HG02885 (cell line): Measurements from ENCODE around the gene RFX7.
"Not testable (repeated sequence)": the region's sequence is repeated elsewhere in the genome, so short reads cannot be mapped to it uniquely, and the experiment has no call there.

ENCODE experiments used
- ATAC-seq: cut with Tn5 transposase; IDR thresholded peaks from one replicate; pipeline ENCODE4 v1.9.1; 2021; ENCODE audit warnings: mild to moderate bottlenecking; ENCODE audit not compliant: unreplicated experiment, poor library complexity

RFX7 gene

GRCh38 chr15:56243163-56244037, at the start of gene RFX7:
TSS of gene RFX7 (minus strand) at chr15:56243879. CDS start at chr15:56243285, 594 bp downstream.
- peak; percentile 55 for ATAC-seq

GRCh38 chr15:56292546-56293316, 49.1 kb upstream of the RFX7 start:
- ATAC-seq, result no peak

GRCh38 chr15:56291741-56292140, 48.1 kb upstream of the RFX7 start:
- no peak for ATAC-seq

- ATAC-seq, result no peak
Measured at GRCh38 chr15:56286213-56286612, 42.5 kb upstream of the RFX7 start.

GRCh38 chr15:56281145-56281544, 37.5 kb upstream of the RFX7 start:
- no peak for ATAC-seq

- ATAC-seq, result no peak
Measured at GRCh38 chr15:56273724-56274123, 30.0 kb upstream of the RFX7 start.

- ATAC-seq, result no peak
Measured at GRCh38 chr15:56272454-56272853, 28.8 kb upstream of the RFX7 start.

- ATAC-seq, result not testable (repeated sequence)
Measured at GRCh38 chr15:56266465-56266864, 22.8 kb upstream of the RFX7 start.

- no peak for ATAC-seq
Measured at GRCh38 chr15:56261854-56262509, 18.3 kb upstream of the RFX7 start.

GRCh38 chr15:56257306-56257705, 13.6 kb upstream of the RFX7 start:
- not testable (repeated sequence) for ATAC-seq

GRCh38 chr15:56254265-56254664, 10.6 kb upstream of the RFX7 start:
- ATAC-seq, result no peak

- ATAC-seq, result no peak
Measured at GRCh38 chr15:56252386-56252785, 8.7 kb upstream of the RFX7 start.

- ATAC-seq, result no peak
Measured at GRCh38 chr15:56251315-56252095, 7.8 kb upstream of the RFX7 start.

- no peak for ATAC-seq
Measured at GRCh38 chr15:56250626-56251025, 6.9 kb upstream of the RFX7 start.

GRCh38 chr15:56249092-56249491, 5.4 kb upstream of the RFX7 start:
- ATAC-seq, result no peak

- ATAC-seq, result no peak
Measured at GRCh38 chr15:56248311-56248992, 4.8 kb upstream of the RFX7 start.

- ATAC-seq, result no peak
Measured at GRCh38 chr15:56247266-56247665, 3.6 kb upstream of the RFX7 start.

- peak; percentile 65 for ATAC-seq
Measured at GRCh38 chr15:56245871-56246814, 2.5 kb upstream of the RFX7 start.
